NT2/D1 (cell line): ENCODE data around the gene METRN.

Experiments
- SUZ12 ChIP-seq: IDR thresholded peaks from 2 replicates; pipeline ENCODE4 v1.6.1; 2011; ENCODE audit not compliant: insufficient read length, insufficient read depth; ENCODE audit errors: extremely low read depth
- YY1 ChIP-seq: IDR thresholded peaks from 2 replicates; pipeline ENCODE4 v1.6.1; 2011; ENCODE audit not compliant: insufficient read length, insufficient read depth
- ZNF274 ChIP-seq: IDR thresholded peaks from 2 replicates; pipeline ENCODE4 v1.6.1; 2011; ENCODE audit warnings: mild to moderate bottlenecking, low read depth, low read length

DNA sequence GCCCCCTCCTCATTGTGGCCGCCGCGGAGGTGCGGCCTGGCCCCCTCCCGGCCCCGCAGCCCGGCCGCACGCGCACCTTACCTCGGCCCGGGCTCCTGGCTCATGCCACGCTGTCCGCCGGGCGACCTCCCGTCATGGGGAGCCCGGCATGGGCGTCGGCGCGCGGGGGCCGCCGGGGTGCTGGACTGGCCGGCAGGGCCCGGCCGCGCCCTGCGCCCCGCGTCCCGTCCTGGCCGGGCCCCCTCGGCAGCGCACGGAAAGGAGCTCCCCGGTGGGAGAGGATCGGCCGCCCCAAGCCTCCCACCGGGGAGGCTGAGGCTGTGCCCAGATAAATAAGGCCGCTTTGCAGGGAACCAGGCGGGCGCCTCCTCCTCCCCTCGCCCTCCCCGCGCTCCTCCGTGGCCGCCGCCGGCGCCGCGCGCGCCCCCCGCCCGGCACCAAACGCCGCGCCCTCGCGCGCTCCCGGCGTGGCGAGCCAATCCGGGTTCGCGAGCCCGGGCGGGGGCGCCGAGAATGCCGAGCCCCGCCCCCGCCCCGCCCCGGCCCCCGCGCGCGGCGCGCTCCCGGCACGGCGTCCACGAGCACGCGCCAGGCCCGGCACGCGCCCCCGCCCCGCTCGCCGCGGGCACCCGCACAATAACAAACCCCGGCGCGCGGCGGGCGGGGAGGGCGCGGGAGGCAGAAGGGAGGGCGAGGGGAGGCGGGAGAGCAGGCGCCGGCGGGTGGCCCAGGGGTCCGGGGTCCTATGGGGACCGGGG lies 9.3 kb upstream of the METRN start, which contains the start of gene FBXL16:
- TF ChIP-seq ZNF274 = no peak
- TF ChIP-seq YY1 = no peak
- no peak for TF ChIP-seq SUZ12
